Liver (tissue), 9 donors: Measurements from ENCODE around the gene APRT. TPM values are rescaled to one million over a fixed set of nuclear protein-coding genes. Genes with fewer than 3 reads are reported as not detected.

Experiments used
- DNase-seq: peaks from one replicate; pipeline ENCODE4 v3.0.0-alpha.2; 2017; ENCODE audit warnings: low spot score
- H3K27ac ChIP-seq, 2 donors: one replicate each; pipeline ENCODE4 v1.7.0; 2013; ENCODE audit warnings: inconsistent platforms in 2 of 2, low read length in 2 of 2, control low read depth in 1 of 2, low read depth in 1 of 2, mild to moderate bottlenecking in 1 of 2
- H3K27me3 ChIP-seq, 4 donors: one replicate each; pipeline versions ENCODE4 v1.6.1 to v1.7.0; 2013; ENCODE audit warnings: low read length in 3 of 4, inconsistent platforms in 1 of 4, mild to moderate bottlenecking in 1 of 4, moderate library complexity in 1 of 4; ENCODE audit not compliant: control insufficient read depth in 4 of 4, insufficient read depth in 4 of 4
- H3K36me3 ChIP-seq, 4 donors: one replicate each; pipeline versions ENCODE4 v1.6.1 to v1.7.0; 2013; ENCODE audit warnings: low read length in 3 of 4, mild to moderate bottlenecking in 3 of 4, low read depth in 1 of 4, moderate library complexity in 1 of 4; ENCODE audit not compliant: control insufficient read depth in 4 of 4, insufficient read depth in 3 of 4
- H3K4me1 ChIP-seq, 4 donors: one replicate each; pipeline versions ENCODE4 v1.6.1 to v1.7.0; 2013; ENCODE audit warnings: low read length in 3 of 4, mild to moderate bottlenecking in 3 of 4, moderate library complexity in 1 of 4; ENCODE audit not compliant: control insufficient read depth in 4 of 4, insufficient read depth in 4 of 4
- H3K4me3 ChIP-seq, 3 donors: one replicate each; pipeline versions ENCODE4 v1.6.1 to v1.7.0; 2013; ENCODE audit warnings: low read length in 3 of 3, control low read depth in 1 of 3, low read depth in 1 of 3, mild to moderate bottlenecking in 1 of 3
- H3K9ac ChIP-seq, 2 donors: one replicate each; pipeline ENCODE4 v1.7.0; 2013; ENCODE audit warnings: low read length in 2 of 2, mild to moderate bottlenecking in 2 of 2, moderate library complexity in 2 of 2, control low read depth in 1 of 2, low read depth in 1 of 2
- H3K9me3 ChIP-seq, 4 donors: one replicate each; pipeline versions ENCODE4 v1.6.1 to v1.7.0; 2013; ENCODE audit warnings: low read length in 3 of 4; ENCODE audit not compliant: control insufficient read depth in 4 of 4
- CTCF ChIP-seq: fragments of 150-350 bp; IDR thresholded peaks from 2 replicates; pipeline ENCODE4 v1.5.1; 2017; ENCODE audit warnings: improper control_type of control experiment, low read depth, low read length; ENCODE audit not compliant: missing input control
- EGR1 ChIP-seq, 2 donors: IDR thresholded peaks; 2 replicates each; pipeline ENCODE4 v1.6.1; 2016 to 2018; ENCODE audit warnings: antibody characterized with exemption in 2 of 2, low read depth in 2 of 2
- FOXA1 ChIP-seq: IDR thresholded peaks from 2 replicates; pipeline ENCODE4 v1.6.1; 2016; ENCODE audit warnings: antibody characterized with exemption
- FOXA2 ChIP-seq: IDR thresholded peaks from 2 replicates; pipeline ENCODE4 v1.6.1; 2016; ENCODE audit warnings: antibody characterized with exemption
- GABPA ChIP-seq, 2 donors: IDR thresholded peaks in 1 of 2; conservative IDR thresholded peaks in 1 of 2; 2 replicates each; pipeline ENCODE4 v1.6.1; 2016; ENCODE audit warnings: antibody characterized with exemption in 2 of 2, mild to moderate bottlenecking in 1 of 2, moderate library complexity in 1 of 2
- HNF4A ChIP-seq, 2 donors: conservative IDR thresholded peaks; 2 replicates each; pipeline ENCODE4 v1.6.1; 2016; ENCODE audit warnings: antibody characterized with exemption in 2 of 2, mild to moderate bottlenecking in 2 of 2
- HNF4G ChIP-seq: IDR thresholded peaks from 2 replicates; pipeline ENCODE4 v1.6.1; 2016; ENCODE audit warnings: antibody characterized with exemption
- JUND ChIP-seq, 2 donors: IDR thresholded peaks; 2 replicates each; pipeline ENCODE4 v1.6.1; 2016; ENCODE audit warnings: antibody characterized with exemption in 2 of 2
- NR2F2 ChIP-seq: IDR thresholded peaks from 2 replicates; pipeline ENCODE4 v1.6.1; 2016; ENCODE audit warnings: antibody characterized with exemption
- RAD21 ChIP-seq, 2 donors: IDR thresholded peaks; 2 replicates each; pipeline ENCODE4 v1.6.1; 2016; ENCODE audit warnings: antibody characterized with exemption in 2 of 2, mild to moderate bottlenecking in 2 of 2
- REST ChIP-seq: IDR thresholded peaks from 2 replicates; pipeline ENCODE4 v1.6.1; 2016; ENCODE audit warnings: antibody characterized with exemption, mild to moderate bottlenecking
- RXRA ChIP-seq, 2 donors: IDR thresholded peaks; 2 replicates each; pipeline ENCODE4 v1.6.1; 2017 to 2018; ENCODE audit warnings: antibody characterized with exemption in 2 of 2, mild to moderate bottlenecking in 1 of 2
- SP1 ChIP-seq: IDR thresholded peaks from 2 replicates; pipeline ENCODE4 v1.6.1; 2018; ENCODE audit warnings: antibody characterized with exemption, mild to moderate bottlenecking
- TAF1 ChIP-seq: conservative IDR thresholded peaks from 2 replicates; pipeline ENCODE4 v1.6.1; 2016; ENCODE audit warnings: antibody characterized with exemption, mild to moderate bottlenecking
- YY1 ChIP-seq: IDR thresholded peaks from 2 replicates; pipeline ENCODE4 v1.6.1; 2016; ENCODE audit warnings: antibody characterized with exemption, mild to moderate bottlenecking
- ZBTB33 ChIP-seq: IDR thresholded peaks from 2 replicates; pipeline ENCODE4 v1.6.1; 2016; ENCODE audit warnings: antibody characterized with exemption
- WGBS: extraction: QIAGEN DNeasy Blood & Tissue Kit; methylation state at CpG from one replicate; pipeline ENCODE4 v1.1.7; 2013; 5-methylcytosine and 5-hydroxymethylcytosine counted together
- polyA plus RNA-seq, 2 donors: library from polyadenylated mRNA; stranded (reverse) in 1 of 2; unstranded in 1 of 2; fragments of 200-250 nt in 1 of 2; fragments of >200 nt in 1 of 2; fragmentation: Nextera tagmentation in 1 of 2; extraction: Ambion mirVana in 1 of 2; gene quantifications; one replicate each; pipeline versions ENCODE4 v1.2.1 to v1.2.3, GENCODE V29; 2013 to 2015
- total RNA-seq, 2 donors: library from RNA; depleted of rRNA; stranded (reverse); fragments of >200 nt; gene quantifications; one replicate each; pipeline ENCODE4 v1.2.3, GENCODE V29; 2014
- TF ChIP-seq, protein P1 (sequence below): IDR thresholded peaks from 2 replicates; pipeline ENCODE4 v1.6.1; 2016; ENCODE audit warnings: antibody characterized with exemption
- TF ChIP-seq, protein P2 (sequence below): IDR thresholded peaks from 2 replicates; pipeline ENCODE4 v1.6.1; 2016; ENCODE audit warnings: antibody characterized with exemption
- donor health status: healthy.
- donor health status: healthy.
- donor health status: healthy.
- donor health status: healthy.
- donor health status: healthy.

The APRT gene
- total and polyA plus RNA-seq, 4 donors: 27.9 to 160 (median 94.4) TPM

GRCh38 chr16:88787579-88788314 is 24.0 kb downstream of the APRT start:
- DNase-seq: no peak
- H3K9me3 ChIP-seq: no peaks in the 10 kb centered on the region
- 41% methylated on average over 11 of the region's 11 CpGs for WGBS
- no peaks in the 10 kb centered on the region for H3K36me3 ChIP-seq
- peaks cover 6 to 32% (median 24%) of the 10 kb centered on the region in 4 donors for H3K4me1 ChIP-seq
- no peaks in the 10 kb centered on the region for H3K27me3 ChIP-seq
- H3K27ac ChIP-seq: peak overlapping the region; percentile 24 to 64
- no peak overlapping the region for H3K9ac ChIP-seq
- H3K4me3 ChIP-seq: no peak overlapping the region
- peak; percentile 66 for TF ChIP-seq YY1
- peak; percentile 84 for TF ChIP-seq REST
- TF ChIP-seq FOXA2: peak; percentile 34
- no peak for TF ChIP-seq CTCF
- TF ChIP-seq GABPA (IDR thresholded peaks at IDR 0.05 in 1 of 2, conservative IDR thresholded peaks at IDR 0.05 in 1 of 2): peak in 1 of 2 donors; percentile 53
- TF ChIP-seq, protein P1, sequence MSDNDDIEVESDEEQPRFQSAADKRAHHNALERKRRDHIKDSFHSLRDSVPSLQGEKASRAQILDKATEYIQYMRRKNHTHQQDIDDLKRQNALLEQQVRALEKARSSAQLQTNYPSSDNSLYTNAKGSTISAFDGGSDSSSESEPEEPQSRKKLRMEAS: peak; percentile 87
- TF ChIP-seq NR2F2: peak; percentile 92
- peak; percentile 99 for TF ChIP-seq HNF4G
- TF ChIP-seq EGR1 (IDR thresholded peaks at IDR 0.05; ENCODE audit: low read depth in 2 of 2): peak in 1 of 2 donors; percentile 69
- no peak for TF ChIP-seq TAF1
- TF ChIP-seq RXRA (IDR thresholded peaks at IDR 0.05): peak; percentile 98 to 99
- TF ChIP-seq RAD21 (IDR thresholded peaks at IDR 0.05): peak; percentile 43 to 57
- TF ChIP-seq ZBTB33: no peak
- peak; percentile 97 for TF ChIP-seq SP1
- peak; percentile 100 for TF ChIP-seq HNF4A (conservative IDR thresholded peaks at IDR 0.05)
- TF ChIP-seq, protein P2, sequence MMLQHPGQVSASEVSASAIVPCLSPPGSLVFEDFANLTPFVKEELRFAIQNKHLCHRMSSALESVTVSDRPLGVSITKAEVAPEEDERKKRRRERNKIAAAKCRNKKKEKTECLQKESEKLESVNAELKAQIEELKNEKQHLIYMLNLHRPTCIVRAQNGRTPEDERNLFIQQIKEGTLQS: peak; percentile 52
- TF ChIP-seq JUND (IDR thresholded peaks at IDR 0.05): peak; percentile 40 to 75
- TF ChIP-seq FOXA1: peak; percentile 45
